BJ (cell line): Measurements from ENCODE around the gene MET. TPM values are rescaled to one million over a fixed set of nuclear protein-coding genes. Genes with fewer than 3 reads are reported as not detected.
A peak's percentile ranks its signal among the peaks of the same experiment; 100 is the strongest.
"Not testable (repeated sequence)": the region's sequence is repeated elsewhere in the genome, so short reads cannot be mapped to it uniquely, and the experiment has no call there.

ENCODE experiments used
- CTCF ChIA-PET: fragments of 350-600 bp; formaldehyde crosslinking; extraction: SDS; loops from one replicate; lab custom pipeline; 2021; ENCODE audit warnings: antibody characterized with exemption, inconsistent platforms; lab: Yijun Ruan, JAX
- POLR2A ChIA-PET: fragments of 300-600 bp; sonication (Branson Sonifier 250); formaldehyde crosslinking; extraction: SDS; loops from one replicate; lab custom pipeline; 2021; ENCODE audit warnings: antibody characterized with exemption; lab: Charles Lee
- DNase-seq: peaks from one replicate; pipeline ENCODE4 v3.0.0-alpha.2; 2011; ENCODE audit warnings: low read depth
- H3K27me3 ChIP-seq: 2 replicates; pipeline ENCODE4 v1.6.0; 2011; ENCODE audit warnings: low read length; ENCODE audit not compliant: control insufficient read depth, insufficient read depth
- H3K36me3 ChIP-seq: 2 replicates; pipeline ENCODE4 v1.5.1; 2011; ENCODE audit warnings: low read length; ENCODE audit not compliant: control insufficient read depth, insufficient read depth
- H3K4me3 ChIP-seq: 2 replicates; pipeline ENCODE4 v1.5.1; 2011; ENCODE audit warnings: low read depth, mild to moderate bottlenecking, control low read depth, low read length
- CTCF ChIP-seq: IDR thresholded peaks from 2 replicates; pipeline ENCODE4 v1.5.1; 2011; ENCODE audit warnings: low read depth, mild to moderate bottlenecking, control low read depth, inconsistent platforms, low read length, moderate library complexity; ENCODE audit not compliant: insufficient read depth
- polyA plus RNA-seq: library from polyadenylated mRNA; depleted of rRNA; stranded (reverse); fragments of >200 nt; gene quantifications from 2 replicates; pipeline ENCODE4 v1.2.3, GENCODE V29; 2011

Gene MET
- polyA plus RNA-seq, 1 experiment, result 68.3 TPM

DNA sequence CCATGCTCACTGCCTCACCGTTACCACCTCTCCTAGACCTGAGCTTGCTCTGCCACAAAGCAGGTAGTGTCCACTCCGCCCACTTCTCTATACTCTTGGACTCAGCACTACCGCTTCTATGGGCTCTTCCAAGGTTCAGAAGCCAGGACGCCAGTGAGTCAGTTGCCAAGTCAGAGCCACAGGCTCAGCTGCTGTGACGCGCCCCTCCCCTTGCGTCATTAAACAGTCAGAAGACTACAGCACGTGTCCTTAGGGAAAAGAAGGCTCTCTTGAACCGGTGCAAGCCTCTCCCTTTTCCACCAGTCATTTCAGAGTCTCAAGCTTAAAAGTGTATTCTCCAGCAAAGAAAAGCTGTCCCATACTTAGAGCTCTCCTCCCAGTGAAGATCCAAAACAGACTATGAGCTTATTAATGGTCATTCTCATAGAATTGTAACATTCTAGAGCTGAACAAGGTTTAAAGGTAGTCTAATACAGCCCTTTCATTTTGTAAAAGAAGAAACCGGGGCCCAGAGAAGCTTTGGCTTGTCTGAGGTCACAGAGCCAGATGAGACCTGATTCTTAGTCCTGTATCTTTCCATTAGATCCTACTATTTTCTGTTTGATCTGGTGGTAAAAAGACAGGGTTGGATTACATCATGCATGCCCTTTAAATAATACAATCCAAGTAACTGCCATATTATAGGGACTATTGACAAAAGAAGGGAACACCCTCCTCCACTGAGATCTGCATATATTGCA is 40.9 kb upstream of the MET start:
- Histone ChIP-seq H3K36me3 (no peaks in the 10 kb centered on the region), H3K27me3 (no peaks in the 10 kb centered on the region), H3K4me3 (no peak overlapping the region)
- TF ChIP-seq CTCF, result no peak
- ChIA-PET POLR2A (no interaction called here), CTCF (interaction anchor here (1.0 to 1.9 kb wide), 5 partner anchors 9 to 372 kb away, joined by 3 to 8 read pairs (median 4); no protein-coding TSS in a partner anchor)
- DNase-seq, result peak; percentile 44

GRCh38 chr7:116631676-116632075 is 40.3 kb upstream of the MET start:
- H3K27me3 ChIP-seq, result no peaks in the 10 kb centered on the region
- no peak overlapping the region for H3K4me3 ChIP-seq
- CTCF ChIA-PET, result interaction anchor here (1.0 to 1.9 kb wide), 4 partner anchors 8 to 373 kb away, joined by 3 to 4 read pairs (median 4); no protein-coding TSS in a partner anchor
- no peak for DNase-seq
- TF ChIP-seq CTCF, result no peak
- no peaks in the 10 kb centered on the region for H3K36me3 ChIP-seq
- POLR2A ChIA-PET, result interaction anchor here (0.6 to 1.2 kb wide), 2 partner anchors 19 to 182 kb away, joined by 3 to 4 read pairs; no protein-coding TSS in a partner anchor

DNA sequence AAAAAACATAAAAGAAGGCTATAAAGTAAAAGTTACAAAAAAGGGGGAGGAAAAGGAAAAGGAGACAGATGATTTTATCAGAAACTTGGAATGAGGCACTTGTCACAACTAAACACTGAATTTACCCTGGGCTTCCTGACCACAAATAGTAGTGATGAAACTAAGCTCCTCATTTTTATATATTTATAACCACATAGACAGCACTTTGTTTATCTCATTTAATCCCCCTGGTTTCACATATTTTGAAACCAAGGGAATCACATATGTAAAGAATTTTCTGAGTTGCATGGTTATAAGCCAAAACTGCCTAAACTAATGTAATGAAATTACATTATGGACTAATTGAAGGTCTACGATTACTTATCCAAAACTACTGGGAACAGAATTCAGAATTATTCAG is 39.6 kb upstream of the MET start:
- Histone ChIP-seq H3K36me3 (no peaks in the 10 kb centered on the region), H3K27me3 (no peaks in the 10 kb centered on the region), H3K4me3 (no peak overlapping the region)
- CTCF ChIA-PET, result interaction anchor here (1.2 to 1.9 kb wide), 2 partner anchors 7 to 41 kb away, joined by 4 read pairs; no protein-coding TSS in a partner anchor
- TF ChIP-seq CTCF, result no peak
- POLR2A ChIA-PET, result interaction anchor here (0.6 to 1.2 kb wide), 2 partner anchors 19 to 181 kb away, joined by 3 to 4 read pairs; no protein-coding TSS in a partner anchor
- DNase-seq, result no peak

GRCh38 chr7:116633131-116633988 is 38.6 kb upstream of the MET start:
- ChIA-PET POLR2A (no interaction called here), CTCF (interaction anchor here (0.9 to 1.6 kb wide), 3 partner anchors 13 to 38 kb away, joined by 3 read pairs; no protein-coding TSS in a partner anchor)
- no peak for DNase-seq
- Histone ChIP-seq H3K27me3 (no peaks in the 10 kb centered on the region), H3K4me3 (no peak overlapping the region), H3K36me3 (no peaks in the 10 kb centered on the region)
- peak; percentile 19; the same call in 1 of the 2 replicates for TF ChIP-seq CTCF

DNA sequence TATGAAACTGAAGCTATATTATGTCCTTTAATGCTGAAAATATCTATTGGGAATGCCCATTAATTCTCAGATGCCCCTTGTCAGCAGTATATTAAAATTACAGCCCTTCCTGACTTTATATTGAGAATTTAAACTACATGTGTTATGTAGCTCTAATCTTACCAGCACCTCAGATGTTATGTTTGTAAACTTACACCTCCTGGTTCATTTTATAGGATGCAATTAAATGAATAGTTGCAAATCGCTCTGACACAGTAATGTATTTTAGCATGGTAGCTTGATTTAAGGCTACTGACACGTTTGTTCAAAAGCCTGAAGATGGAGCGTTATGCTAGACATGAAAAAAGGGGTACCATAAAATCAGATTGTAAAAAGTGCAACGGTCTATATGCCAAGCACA is 35.0 kb upstream of the MET start:
- DNase-seq, result no peak
- Histone ChIP-seq H3K27me3 (no peaks in the 10 kb centered on the region; the same call in 1 of the 2 replicates), H3K4me3 (no peak overlapping the region), H3K36me3 (no peaks in the 10 kb centered on the region)
- no peak for TF ChIP-seq CTCF
- CTCF ChIA-PET, result interaction anchor here (0.7 to 1.1 kb wide), 3 partner anchors 13 to 44 kb away, joined by 3 read pairs; no protein-coding TSS in a partner anchor
- POLR2A ChIA-PET, result no interaction called here

- POLR2A ChIA-PET, result not testable (repeated sequence)
Measured at GRCh38 chr7:116638592-116638991, 33.4 kb upstream of the MET start.

More at GRCh38 chr7:116638592-116638991, 33.4 kb upstream of the MET start:
- H3K27me3 ChIP-seq, H3K4me3 ChIP-seq, DNase-seq, CTCF ChIA-PET, H3K36me3 ChIP-seq: not testable (repeated sequence)
